Measurements from ENCODE around the gene OR51F1. TPM values are rescaled to one million over a fixed set of nuclear protein-coding genes. Genes with fewer than 3 reads are reported as not detected.
"Not testable (repeated sequence)": the region's sequence is repeated elsewhere in the genome, so short reads cannot be mapped to it uniquely, and the experiment has no call there.

Gene OR51F1, protein sequence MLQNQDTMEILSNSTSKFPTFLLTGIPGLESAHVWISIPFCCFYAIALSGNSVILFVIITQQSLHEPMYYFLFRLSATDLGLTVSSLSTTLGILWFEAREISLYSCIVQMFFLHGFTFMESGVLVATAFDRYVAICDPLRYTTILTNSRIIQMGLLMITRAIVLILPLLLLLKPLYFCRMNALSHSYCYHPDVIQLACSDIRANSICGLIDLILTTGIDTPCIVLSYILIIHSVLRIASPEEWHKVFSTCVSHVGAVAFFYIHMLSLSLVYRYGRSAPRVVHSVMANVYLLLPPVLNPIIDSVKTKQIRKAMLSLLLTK
- not detected in 2 replicates for total RNA-seq

- Mint-ChIP-seq H3K9me3 (no peaks in the 10 kb centered on the region), H3K27ac (no peak within 1 kb of the TSS), H3K4me1 (no peaks in the 10 kb centered on the region), H3K4me3 (no peak within 1 kb of the TSS), H3K27me3 (no peaks in the 10 kb centered on the region), H3K36me3 (ENCODE audit: low read depth) (no peaks in the 10 kb centered on the region)
- TF ChIP-seq CTCF (IDR thresholded peaks at IDR 0.05), result no peak
- no peak for DNase-seq
- ATAC-seq (ENCODE audit: low read depth), result no peak
- intact Hi-C loops (cut with micrococcal nuclease), result no loop called here
- CTCF ChIA-PET, result no interaction called here
- POLR2A ChIA-PET, result no interaction called here
These were observed at the start of gene OR51F1 for GRCh38 chr11:4769838-4770237. Gene OR51F1 (minus strand): TSS chr11:4769938. CDS start chr11:4769938, 0 bp downstream.

GRCh38 chr11:4809246-4809645 lies 39.5 kb upstream of the OR51F1 start:
- POLR2A ChIA-PET, result no interaction called here
- ATAC-seq (ENCODE audit: low read depth) (no peak), DNase-seq (no peak)
- no peaks in the 10 kb centered on the region for H3K36me3 Mint-ChIP-seq (ENCODE audit: low read depth)
- no peak for TF ChIP-seq CTCF (IDR thresholded peaks at IDR 0.05)
- CTCF ChIA-PET, result no interaction called here
- no peaks in the 10 kb centered on the region for H3K4me1 Mint-ChIP-seq
- no peak overlapping the region for H3K4me3 Mint-ChIP-seq
- no peaks in the 10 kb centered on the region for H3K9me3 Mint-ChIP-seq
- H3K27ac Mint-ChIP-seq, result no peak overlapping the region
- no peaks in the 10 kb centered on the region for H3K27me3 Mint-ChIP-seq
- intact Hi-C loops (cut with micrococcal nuclease), result no loop called here

- intact Hi-C loops (cut with micrococcal nuclease), result no loop called here
These were observed 38.7 kb upstream of the OR51F1 start for GRCh38 chr11:4808476-4808875.

DNA sequence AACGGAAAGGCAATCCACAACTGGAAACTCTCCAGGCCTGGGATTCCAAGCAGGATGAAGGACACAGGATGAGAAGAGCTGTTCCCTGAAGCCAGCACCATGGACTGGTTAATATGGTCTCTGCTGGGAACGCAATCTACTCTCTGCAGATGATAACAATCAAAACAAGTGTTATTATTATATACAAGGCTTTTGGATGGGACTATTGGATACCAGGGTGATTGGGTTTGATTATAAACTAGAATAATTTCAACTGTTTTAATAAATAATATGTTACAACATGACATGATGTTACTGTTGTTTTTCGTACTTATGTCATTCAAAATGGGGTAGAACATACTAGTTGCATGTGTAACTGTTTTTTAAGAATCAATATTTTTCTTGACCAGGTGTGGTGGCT lies 34.5 kb upstream of the OR51F1 start, which contains the start of gene OR52R1:
OR52R1 (minus strand) TSS at position 101 of the 400 bp plus-strand sequence; CDS start at position 101, 0 bp downstream.
- Mint-ChIP-seq H3K27ac (no peak within 1 kb of the TSS), H3K9me3 (peaks cover 2% of the 10 kb centered on the region), H3K4me3 (no peak within 1 kb of the TSS), H3K4me1 (no peaks in the 10 kb centered on the region), H3K27me3 (no peaks in the 10 kb centered on the region), H3K36me3 (ENCODE audit: low read depth) (no peaks in the 10 kb centered on the region)
- ChIA-PET POLR2A (no interaction called here), CTCF (no interaction called here)
- no peak for TF ChIP-seq CTCF (IDR thresholded peaks at IDR 0.05)
- DNase-seq (no peak), ATAC-seq (ENCODE audit: low read depth) (no peak)
- intact Hi-C loops (cut with micrococcal nuclease), result no loop called here

More at GRCh38 chr11:4808476-4808875, 38.7 kb upstream of the OR51F1 start:
- TF ChIP-seq CTCF (IDR thresholded peaks at IDR 0.05), result no peak
- no peaks in the 10 kb centered on the region for H3K4me1 Mint-ChIP-seq
- no peak overlapping the region for H3K27ac Mint-ChIP-seq
- ATAC-seq (ENCODE audit: low read depth) (no peak), DNase-seq (no peak)
- ChIA-PET POLR2A (no interaction called here), CTCF (no interaction called here)
- H3K9me3 Mint-ChIP-seq, result no peaks in the 10 kb centered on the region
- H3K36me3 Mint-ChIP-seq (ENCODE audit: low read depth), result no peaks in the 10 kb centered on the region
- no peak overlapping the region for H3K4me3 Mint-ChIP-seq
- no peaks in the 10 kb centered on the region for H3K27me3 Mint-ChIP-seq

GRCh38 chr11:4801316-4801715 lies 31.6 kb upstream of the OR51F1 start:
- H3K27ac Mint-ChIP-seq; H3K4me1 Mint-ChIP-seq; H3K9me3 Mint-ChIP-seq; H3K4me3 Mint-ChIP-seq; POLR2A ChIA-PET; ATAC-seq (ENCODE audit: low read depth); H3K36me3 Mint-ChIP-seq (ENCODE audit: low read depth); intact Hi-C loops (cut with micrococcal nuclease); DNase-seq; CTCF ChIA-PET; H3K27me3 Mint-ChIP-seq: not testable (repeated sequence)
